Adrenal gland (tissue), 12 donors: Measurements from ENCODE around the gene YY1. TPM values are rescaled to one million over a fixed set of nuclear protein-coding genes. Genes with fewer than 3 reads are reported as not detected.

Experiments
- DNase-seq, 7 donors: peaks; one replicate each; pipeline ENCODE4 v3.0.0-alpha.2; 2019 to 2020
- H3K27ac ChIP-seq, 5 donors: fragments of 200-600 bp; sonication (generic) in 4 of 5; 1 replicate in 3 of 5; 2 replicates in 2 of 5; pipeline versions ENCODE4 v1.5.1 to v1.8.0; 2016 to 2020; ENCODE audit warnings: mild to moderate bottlenecking in 1 of 5
- H3K27me3 ChIP-seq: fragments of 200-600 bp; 2 replicates; pipeline ENCODE4 v1.8.0; 2021
- H3K36me3 ChIP-seq, 2 donors: fragments of 200-600 bp; replicated peaks in 1 of 2; 1 replicate in 1 of 2; 2 replicates in 1 of 2; pipeline versions ENCODE4 v1.5.1 to v1.8.0; 2018 to 2022
- H3K4me1 ChIP-seq, 2 donors: fragments of 200-600 bp; replicated peaks in 1 of 2; 1 replicate in 1 of 2; 2 replicates in 1 of 2; pipeline versions ENCODE4 v1.5.1 to v1.8.0; 2018 to 2021
- H3K4me3 ChIP-seq, 4 donors: fragments of 200-600 bp; sonication (generic) in 3 of 4; one replicate each; pipeline ENCODE4 v1.5.1; 2016 to 2018
- H3K9me3 ChIP-seq, 3 donors: fragments of 200-600 bp; sonication (generic) in 1 of 3; replicated peaks in 1 of 3; 1 replicate in 2 of 3; 2 replicates in 1 of 3; pipeline versions ENCODE4 v1.5.1 to v1.8.0; 2016 to 2021
- POLR2A ChIP-seq, 2 donors: fragments of 450-650 bp; IDR thresholded peaks; one replicate each; pipeline ENCODE4 v1.6.1; 2017; ENCODE audit warnings: antibody characterized with exemption in 2 of 2, mild to moderate bottlenecking in 2 of 2, moderate library complexity in 1 of 2
- WGBS, 4 donors: extraction: QIAGEN DNeasy Blood & Tissue Kit in 2 of 4; methylation state at CpG; one replicate each; pipeline versions ENCODE4 v1.1.5 to v1.1.7; 2013 to 2017; 5-methylcytosine and 5-hydroxymethylcytosine counted together
- intact Hi-C, 2 donors: fragments of 100-400 bp; cut with DNase I; formaldehyde crosslinking; loops; one replicate each; pipeline versions ENCODE4 v1.14.1 to v1.15.0; 2022 to 2023
- polyA plus RNA-seq, 3 donors: library from polyadenylated mRNA; stranded (reverse); fragments of 200-250 nt in 2 of 3; fragments of 350-450 nt in 1 of 3; fragmentation: Illumina TruSeq in 1 of 3; extraction: RNeasy Lipid Tissue Mini Kit (QIAGEN cat#74804) in 1 of 3; gene quantifications; one replicate each; pipeline ENCODE4 v1.2.3, GENCODE V29; 2013 to 2014
- total RNA-seq, 9 donors: library from RNA; depleted of rRNA in 4 of 9; stranded (reverse); fragments of >200 nt in 4 of 9; fragments of 120-200 nt in 1 of 9; fragmentation: NEBNext Ultra II Directional in 1 of 9; extraction: Animal tissue kit (Norgen Biotek cat#: 25700) in 1 of 9; gene quantifications; one replicate each; pipeline versions ENCODE4 v1.1.0 to v1.2.4, GENCODE V29; 2013 to 2023
- TF ChIP-seq, protein P1 (sequence below), 6 experiments: fragments of 450-650 bp in 4 of 6; fragments of 200-600 bp in 2 of 6; sonication (generic) in 1 of 6; IDR thresholded peaks; 1 replicate in 5 of 6; 2 replicates in 1 of 6; pipeline versions ENCODE4 v1.5.1 to v1.8.0; 2016 to 2021; ENCODE audit warnings: antibody characterized with exemption in 6 of 6, mild to moderate bottlenecking in 2 of 6, moderate library complexity in 1 of 6
- donor health status: healthy with polysubstance abuse.
- donor health status: Bipolar disorder and iron deficiency.
- donor health status: DM: yes; HTN: yes; CAD: no.
- donor health status: DM: no; HTN: no; CAD: no.
- donor health status: DM: no; HTN: no; CAD: no.
- donor health status: DM: yes; HTN: yes; CAD: no.

YY1 gene
- total and polyA plus RNA-seq, 12 donors = 20.1 to 79.7 (median 52.4) TPM

GRCh38 chr14:100199240-100199860 lies 39.6 kb upstream of the YY1 start:
- WGBS, 4 donors = 91 to 99% (median 93%) methylated on average over 7 to 8 of the region's 8 CpGs
- H3K27ac ChIP-seq = no peak overlapping the region
- intact Hi-C loops = loop anchor here in 1 of 2 donors (10.0 kb wide), 1 partner anchor 215 kb away; no protein-coding TSS in a partner anchor
- H3K36me3 ChIP-seq = no peaks in the 10 kb centered on the region
- peaks cover 0 to 8% of the 10 kb centered on the region in 2 donors for H3K4me1 ChIP-seq
- H3K9me3 ChIP-seq = no peaks in the 10 kb centered on the region
- TF ChIP-seq, protein P1, sequence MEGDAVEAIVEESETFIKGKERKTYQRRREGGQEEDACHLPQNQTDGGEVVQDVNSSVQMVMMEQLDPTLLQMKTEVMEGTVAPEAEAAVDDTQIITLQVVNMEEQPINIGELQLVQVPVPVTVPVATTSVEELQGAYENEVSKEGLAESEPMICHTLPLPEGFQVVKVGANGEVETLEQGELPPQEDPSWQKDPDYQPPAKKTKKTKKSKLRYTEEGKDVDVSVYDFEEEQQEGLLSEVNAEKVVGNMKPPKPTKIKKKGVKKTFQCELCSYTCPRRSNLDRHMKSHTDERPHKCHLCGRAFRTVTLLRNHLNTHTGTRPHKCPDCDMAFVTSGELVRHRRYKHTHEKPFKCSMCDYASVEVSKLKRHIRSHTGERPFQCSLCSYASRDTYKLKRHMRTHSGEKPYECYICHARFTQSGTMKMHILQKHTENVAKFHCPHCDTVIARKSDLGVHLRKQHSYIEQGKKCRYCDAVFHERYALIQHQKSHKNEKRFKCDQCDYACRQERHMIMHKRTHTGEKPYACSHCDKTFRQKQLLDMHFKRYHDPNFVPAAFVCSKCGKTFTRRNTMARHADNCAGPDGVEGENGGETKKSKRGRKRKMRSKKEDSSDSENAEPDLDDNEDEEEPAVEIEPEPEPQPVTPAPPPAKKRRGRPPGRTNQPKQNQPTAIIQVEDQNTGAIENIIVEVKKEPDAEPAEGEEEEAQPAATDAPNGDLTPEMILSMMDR (IDR thresholded peaks at IDR 0.05) = no peak
- no peak for TF ChIP-seq POLR2A (IDR thresholded peaks at IDR 0.05)
- H3K4me3 ChIP-seq = no peak overlapping the region
- DNase-seq = no peak
- no peaks in the 10 kb centered on the region for H3K27me3 ChIP-seq

GRCh38 chr14:100200311-100200710 lies 38.6 kb upstream of the YY1 start:
- intact Hi-C loops = no loop called here
- no peak for DNase-seq
- Histone ChIP-seq H3K4me3 (no peak overlapping the region), H3K27me3 (no peaks in the 10 kb centered on the region), H3K36me3 (no peaks in the 10 kb centered on the region), H3K27ac (no peak overlapping the region), H3K9me3 (no peaks in the 10 kb centered on the region), H3K4me1 (peaks cover 7 to 14% of the 10 kb centered on the region in 2 donors)
- TF ChIP-seq, protein P1 (IDR thresholded peaks at IDR 0.05) = no peak
- TF ChIP-seq POLR2A (IDR thresholded peaks at IDR 0.05) = no peak
- WGBS, 4 donors = 80 to 93% (median 85%) methylated on average over 3 of the region's 3 CpGs

GRCh38 chr14:100201701-100202100 lies 37.2 kb upstream of the YY1 start:
- TF ChIP-seq, protein P1 (IDR thresholded peaks at IDR 0.05) = no peak
- no peak for TF ChIP-seq POLR2A (IDR thresholded peaks at IDR 0.05)
- no peak overlapping the region for H3K27ac ChIP-seq
- H3K36me3 ChIP-seq = no peaks in the 10 kb centered on the region
- H3K4me1 ChIP-seq = peaks cover 7 to 14% of the 10 kb centered on the region in 2 donors
- no peaks in the 10 kb centered on the region for H3K9me3 ChIP-seq
- intact Hi-C loops = no loop called here
- no peak overlapping the region for H3K4me3 ChIP-seq
- 91 to 93% (median 91%) methylated on average over 5 of the region's 5 CpGs for WGBS, 4 donors
- no peaks in the 10 kb centered on the region for H3K27me3 ChIP-seq
- DNase-seq = no peak

DNA sequence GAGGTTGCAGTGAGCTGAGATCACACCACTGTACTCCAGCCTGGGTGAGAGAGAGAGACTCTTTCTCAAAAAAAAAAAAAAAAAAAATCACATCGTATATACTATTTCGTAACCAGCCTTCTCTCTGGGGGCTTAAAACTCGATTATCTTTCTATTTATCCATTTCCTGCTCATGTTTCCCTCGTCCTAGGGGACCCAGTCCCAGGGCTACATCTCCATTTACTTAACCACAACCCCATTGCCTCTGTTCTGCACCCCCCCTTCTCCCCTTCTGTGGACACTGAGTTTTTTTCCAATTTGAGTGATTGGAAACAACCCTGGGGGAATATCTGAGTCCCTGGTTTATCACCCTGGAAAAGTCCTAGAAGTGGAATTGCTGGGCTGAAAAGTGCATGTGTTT lies 36.2 kb upstream of the YY1 start:
- H3K4me1 ChIP-seq = peaks cover 7 to 14% of the 10 kb centered on the region in 2 donors
- no peak for DNase-seq
- no peaks in the 10 kb centered on the region for H3K27me3 ChIP-seq
- TF ChIP-seq POLR2A (IDR thresholded peaks at IDR 0.05) = no peak
- TF ChIP-seq, protein P1 (IDR thresholded peaks at IDR 0.05) = no peak
- H3K4me3 ChIP-seq = no peak overlapping the region
- no peaks in the 10 kb centered on the region for H3K9me3 ChIP-seq
- intact Hi-C loops = no loop called here
- H3K36me3 ChIP-seq = no peaks in the 10 kb centered on the region
- H3K27ac ChIP-seq = no peak overlapping the region
- 57 to 66% (median 61%) methylated on average over 4 of the region's 4 CpGs for WGBS, 4 donors
